Pancreas (tissue), 10 donors: ENCODE data around the gene DYNC2I2. TPM values are rescaled to one million over a fixed set of nuclear protein-coding genes. Genes with fewer than 3 reads are reported as not detected.
"Not testable (repeated sequence)": the region's sequence is repeated elsewhere in the genome, so short reads cannot be mapped to it uniquely, and the experiment has no call there.

Experiments used
- ATAC-seq, 4 donors: fragments of 200-7000 bp; cut with Tn5 transposase; one replicate each; pipeline versions ENCODE4 v1.8.0 to v1.9.1; 2020; ENCODE audit warnings: mild to moderate bottlenecking in 4 of 4, moderate library complexity in 4 of 4
- DNase-seq, 6 donors: peaks; one replicate each; pipeline ENCODE4 v3.0.0-alpha.2; 2020
- FAIRE-seq: peaks from 2 replicates; lab custom pipeline; 2012; peaks lifted over from hg19 to GRCh38; lab: Jason Lieb, UNC
- H3K27ac ChIP-seq, 4 donors: fragments of 200-600 bp; sonication (generic); 1 replicate in 3 of 4; 2 replicates in 1 of 4; pipeline versions ENCODE4 v1.5.0 to v1.8.0; 2020
- H3K27me3 ChIP-seq, 4 donors: fragments of 200-600 bp; one replicate each; pipeline ENCODE4 v1.8.0; 2021
- H3K36me3 ChIP-seq, 3 donors: fragments of 200-600 bp; sonication (generic) in 1 of 3; one replicate each; pipeline versions ENCODE4 v1.5.0 to v1.8.0; 2020 to 2021
- H3K4me1 ChIP-seq, 3 donors: fragments of 200-600 bp; one replicate each; pipeline ENCODE4 v1.8.0; 2021
- H3K4me3 ChIP-seq, 4 donors: fragments of 200-600 bp; sonication (generic) in 2 of 4; one replicate each; pipeline versions ENCODE4 v1.5.0 to v1.8.0; 2020 to 2021
- H3K9me3 ChIP-seq, 4 donors: fragments of 200-600 bp; one replicate each; pipeline ENCODE4 v1.8.0; 2021
- CTCF ChIP-seq, 4 donors: fragments of 200-600 bp; sonication (generic) in 3 of 4; IDR thresholded peaks; one replicate each; pipeline versions ENCODE4 v1.5.0 to v1.8.0; 2021; ENCODE audit warnings: antibody characterized with exemption in 4 of 4
- WGBS, 2 donors: extraction: QIAGEN DNeasy Blood & Tissue Kit; methylation state at CpG; one replicate each; pipeline ENCODE4 v1.1.7; 2013; 5-methylcytosine and 5-hydroxymethylcytosine counted together
- intact Hi-C, 3 donors: fragments of 100-400 bp; cut with DNase I; formaldehyde crosslinking; loops; one replicate each; pipeline versions ENCODE4 v1.11.1 to v1.14.2; 2022
- polyA plus RNA-seq, 2 donors: library from polyadenylated mRNA; stranded (reverse); fragments of 200-250 nt; gene quantifications; one replicate each; pipeline ENCODE4 v1.2.3, GENCODE V29; 2013
- total RNA-seq, 6 donors: library from RNA; stranded (reverse); fragmentation: NEBNext Ultra II Directional in 4 of 6; extraction: Animal tissue kit (Norgen Biotek cat#: 25700) in 4 of 6; gene quantifications; one replicate each; pipeline versions ENCODE4 v1.2.1 to v1.2.4, GENCODE V29; 2021 to 2023
- donor health status: healthy with polysubstance abuse.
- donor health status: DM: no; HTN: no; CAD: no; lungs with moderate emphysema.
- donor health status: DM: no; HTN: no; CAD: no.
- donor health status: control.
- donor health status: control.
- donor health status: Bipolar disorder and iron deficiency.
- donor health status: DM: yes; HTN: yes; CAD: no.
- donor health status: DM: no; HTN: no; CAD: no.
- donor health status: DM: no; HTN: no; CAD: no.
- donor health status: DM: yes; HTN: yes; CAD: no.

Gene DYNC2I2
- total and polyA plus RNA-seq, 8 donors, result 19.5 to 90.3 (median 21.7) TPM

GRCh38 chr9:128703616-128704355 lies 47.1 kb upstream of the DYNC2I2 start:
- DNase-seq (peak in 3 of 6 donors; percentile 49 to 62 (median 60)), ATAC-seq (no peak), FAIRE-seq (no peak)
- Histone ChIP-seq H3K4me1 (peaks cover 0 to 6% (median 0%) of the 10 kb centered on the region in 3 donors), H3K4me3 (peak overlapping the region in 1 of 4 donors; percentile 87), H3K36me3 (no peaks in the 10 kb centered on the region), H3K27ac (peak overlapping the region in 2 of 4 donors; percentile 22 to 71), H3K27me3 (no peaks in the 10 kb centered on the region), H3K9me3 (no peaks in the 10 kb centered on the region)
- intact Hi-C loops, result no loop called here
- WGBS, 2 donors, result 84 to 87% methylated on average over 31 of the region's 31 CpGs
- TF ChIP-seq CTCF (IDR thresholded peaks at IDR 0.05), result no peak

GRCh38 chr9:128702949-128703615 lies 46.4 kb upstream of the DYNC2I2 start:
- WGBS, 2 donors, result 15 to 21% methylated on average over 38 to 55 of the region's 55 CpGs
- peak overlapping the region; percentile 57 to 87 (median 71) for H3K4me3 ChIP-seq
- H3K9me3 ChIP-seq, result no peaks in the 10 kb centered on the region
- no peaks in the 10 kb centered on the region for H3K27me3 ChIP-seq
- TF ChIP-seq CTCF (IDR thresholded peaks at IDR 0.05), result no peak
- peaks cover 0 to 6% (median 0%) of the 10 kb centered on the region in 3 donors for H3K4me1 ChIP-seq
- FAIRE-seq (no peak), DNase-seq (peak in 2 of 6 donors; percentile 47 to 79), ATAC-seq (peak; percentile 5 to 35 (median 15))
- intact Hi-C loops, result no loop called here
- H3K36me3 ChIP-seq, result no peaks in the 10 kb centered on the region
- peak overlapping the region; percentile 25 to 71 (median 40) for H3K27ac ChIP-seq

- DNase-seq, result peak; percentile 81 to 99 (median 88)
- peak; percentile 90 to 95 (median 93) for ATAC-seq
- no peak for FAIRE-seq
- Histone ChIP-seq H3K36me3 (no peaks in the 10 kb centered on the region), H3K27me3 (no peaks in the 10 kb centered on the region), H3K9me3 (no peaks in the 10 kb centered on the region), H3K4me3 (peak within 1 kb of the TSS; percentile 57 to 87 (median 71)), H3K27ac (peak within 1 kb of the TSS; percentile 25 to 71 (median 40)), H3K4me1 (peaks cover 0 to 6% (median 0%) of the 10 kb centered on the region in 3 donors)
- peak; percentile 88 to 92 (median 90) for TF ChIP-seq CTCF (IDR thresholded peaks at IDR 0.05)
- intact Hi-C loops, result no loop called here
- 1% methylated on average over 41 to 65 of the region's 65 CpGs for WGBS, 2 donors
Measured at GRCh38 chr9:128702445-128702948, 45.9 kb upstream of the DYNC2I2 start, which contains the start of gene PKN3. TSS of gene PKN3 (plus strand) at chr9:128702503. CDS start at chr9:128702916, 413 bp downstream.

GRCh38 chr9:128701227-128701854 lies 44.7 kb upstream of the DYNC2I2 start:
- H3K27ac ChIP-seq, result no peak overlapping the region
- H3K27me3 ChIP-seq, result no peaks in the 10 kb centered on the region
- FAIRE-seq (no peak), DNase-seq (peak in 2 of 6 donors; percentile 35 to 45), ATAC-seq (peak; percentile 7 to 17 (median 12))
- intact Hi-C loops, result no loop called here
- 51 to 67% methylated on average over 10 of the region's 10 CpGs for WGBS, 2 donors
- H3K36me3 ChIP-seq, result no peaks in the 10 kb centered on the region
- no peaks in the 10 kb centered on the region for H3K9me3 ChIP-seq
- no peak overlapping the region for H3K4me3 ChIP-seq
- peaks cover 0 to 6% (median 0%) of the 10 kb centered on the region in 3 donors for H3K4me1 ChIP-seq
- no peak for TF ChIP-seq CTCF (IDR thresholded peaks at IDR 0.05)

GRCh38 chr9:128699096-128699795 lies 42.6 kb upstream of the DYNC2I2 start:
- FAIRE-seq, ATAC-seq, H3K4me3 ChIP-seq, intact Hi-C loops, H3K9me3 ChIP-seq, H3K27me3 ChIP-seq, H3K4me1 ChIP-seq, H3K27ac ChIP-seq: not testable (repeated sequence)
- WGBS, 2 donors, result 95 to 96% methylated on average over 28 to 29 of the region's 30 CpGs
- peaks cover 0 to 11% (median 3%) of the 10 kb centered on the region in 3 donors for H3K36me3 ChIP-seq
- peak in 2 of 6 donors; percentile 22 to 32 for DNase-seq
